GM19452 (cell line): ENCODE results near the gene ACLY.
"Not testable (repeated sequence)": the region's sequence is repeated elsewhere in the genome, so short reads cannot be mapped to it uniquely, and the experiment has no call there.

ENCODE experiments used
- ATAC-seq: cut with Tn5 transposase; IDR thresholded peaks from one replicate; pipeline ENCODE4 v1.9.1; 2021; ENCODE audit not compliant: unreplicated experiment

Gene ACLY

DNA sequence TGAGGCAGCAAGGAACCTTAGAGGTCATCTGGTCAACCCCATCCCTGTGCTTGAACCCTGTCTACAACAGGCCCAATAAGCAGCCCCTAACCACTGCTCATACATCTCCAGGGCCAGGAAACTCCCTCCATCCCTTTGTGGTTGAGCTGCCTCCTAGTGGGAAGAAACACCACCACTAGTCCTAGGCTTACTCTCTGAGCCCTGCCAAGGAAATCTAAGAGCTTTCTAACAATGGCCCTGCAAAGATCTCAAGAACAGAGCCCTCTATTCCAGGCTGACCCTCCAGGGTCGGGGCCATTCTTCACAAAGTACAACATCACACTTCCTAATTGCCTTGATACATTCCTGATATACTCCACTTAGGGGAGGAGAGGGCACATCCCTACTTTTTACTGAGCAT is 5.8 kb downstream of the ACLY start:
- ATAC-seq = no peak

DNA sequence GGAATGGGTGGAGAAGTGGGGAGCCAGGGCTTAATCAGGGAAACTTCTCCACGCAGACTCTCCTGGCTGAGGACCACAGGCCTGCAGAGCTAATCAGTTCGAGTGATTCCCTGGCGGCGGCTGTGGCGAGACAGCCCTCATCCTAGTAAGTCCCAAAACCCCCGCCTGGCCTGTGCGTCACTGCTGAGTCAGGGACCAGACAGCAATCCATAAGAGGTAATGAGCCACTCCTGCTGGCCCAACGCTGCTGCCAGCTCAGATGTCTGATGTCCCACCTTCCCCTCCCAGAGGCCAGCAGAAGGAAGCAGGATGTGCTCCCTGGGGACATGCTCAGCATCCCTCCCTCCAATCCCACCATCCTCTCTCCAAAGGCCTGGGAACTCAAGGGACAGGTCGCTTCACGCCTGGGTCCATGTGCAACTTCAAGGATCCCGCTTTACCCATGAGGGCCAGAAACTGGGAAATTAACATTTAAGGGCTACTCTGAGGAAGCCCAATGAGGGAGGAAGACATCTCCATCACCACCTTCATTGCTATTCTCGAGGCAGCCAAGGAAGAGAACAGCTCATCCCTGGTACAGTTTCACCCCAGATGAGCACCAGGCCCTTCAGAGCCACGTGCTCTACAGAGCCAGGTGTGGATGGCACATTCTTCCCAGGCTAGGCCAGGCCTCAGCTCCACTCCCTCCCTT is 7.9 kb downstream of the ACLY start:
- no peak for ATAC-seq

DNA sequence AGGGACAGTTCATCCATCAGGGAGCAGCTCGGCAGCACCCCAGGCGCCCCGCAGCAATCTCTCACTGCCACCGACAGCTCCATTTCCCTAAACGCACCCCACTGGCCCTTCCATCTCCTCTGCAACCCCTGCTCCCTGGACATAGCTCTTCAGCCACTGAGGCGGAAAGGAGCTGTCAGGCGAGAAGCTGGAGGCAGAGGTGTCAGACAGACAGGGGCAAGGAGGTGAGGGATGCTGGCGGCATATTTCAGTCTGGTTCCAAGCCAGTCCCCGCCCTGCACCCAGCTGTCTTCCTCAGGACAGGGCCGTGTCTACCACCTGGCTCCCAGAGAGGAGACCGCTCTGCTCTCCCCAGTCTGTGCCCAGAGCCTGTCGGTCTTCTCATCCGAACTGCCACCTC is 9.7 kb downstream of the ACLY start:
- no peak for ATAC-seq

DNA sequence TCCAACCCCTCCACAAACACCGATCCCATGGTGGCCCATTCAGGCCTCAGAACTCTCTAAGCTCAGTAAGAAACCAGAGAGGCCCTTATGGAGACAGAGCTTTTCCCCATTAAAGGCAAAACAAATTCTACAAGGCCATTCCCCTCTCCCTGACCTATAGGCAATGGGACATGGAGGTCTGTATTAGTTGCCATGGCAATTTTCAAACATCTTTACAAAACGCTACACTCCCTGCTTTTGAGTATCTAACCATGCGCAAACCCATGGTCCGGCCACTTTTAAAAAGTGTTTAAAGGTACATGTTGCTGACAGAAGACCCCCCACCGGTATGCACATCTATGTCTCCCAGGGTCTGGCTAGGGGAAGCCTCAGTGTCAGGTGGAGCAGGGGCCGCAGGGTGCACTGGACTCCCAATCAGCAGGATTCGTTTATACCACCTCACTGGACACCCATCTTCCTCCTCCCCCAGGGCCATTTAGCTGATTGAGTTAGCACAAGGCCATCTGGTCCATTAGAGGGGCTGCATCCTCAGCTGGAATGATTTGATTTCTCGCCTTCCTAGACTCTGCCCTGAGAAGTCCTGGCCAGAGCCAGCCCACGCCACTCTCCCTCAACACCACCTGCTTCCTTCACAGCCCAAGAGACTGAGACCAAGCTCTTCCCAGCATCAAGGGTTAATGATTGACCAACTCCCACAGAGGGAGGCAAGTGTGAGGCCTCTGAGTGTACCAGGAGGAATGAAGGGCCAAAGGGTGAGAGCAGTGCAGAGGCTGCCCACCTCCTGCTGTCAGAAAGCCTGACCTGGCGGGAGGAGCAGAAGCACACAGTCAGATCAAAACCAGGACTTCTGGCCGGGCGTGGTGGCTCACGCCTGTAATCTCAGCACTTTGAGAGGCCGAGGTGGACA is 10.9 kb downstream of the ACLY start:
- no peak for ATAC-seq

DNA sequence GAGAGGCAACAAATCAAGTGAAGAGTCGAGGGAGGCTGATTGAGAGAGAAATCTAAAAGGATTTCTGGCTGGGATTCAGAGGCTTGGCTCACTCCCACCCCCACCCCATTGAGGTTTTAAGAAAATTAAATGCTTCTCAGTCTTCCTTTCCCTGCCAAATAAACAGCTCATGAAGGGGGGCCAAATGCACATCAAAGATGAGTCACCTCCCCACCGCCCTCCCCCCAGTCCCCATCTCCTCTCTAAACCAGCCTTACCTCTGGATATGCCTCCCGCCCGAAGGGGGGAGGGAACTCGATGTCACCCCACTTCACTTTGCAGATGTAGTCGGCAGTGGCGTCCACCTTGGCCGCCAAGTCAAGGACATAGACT is 11.6 kb downstream of the ACLY start:
- no peak for ATAC-seq

DNA sequence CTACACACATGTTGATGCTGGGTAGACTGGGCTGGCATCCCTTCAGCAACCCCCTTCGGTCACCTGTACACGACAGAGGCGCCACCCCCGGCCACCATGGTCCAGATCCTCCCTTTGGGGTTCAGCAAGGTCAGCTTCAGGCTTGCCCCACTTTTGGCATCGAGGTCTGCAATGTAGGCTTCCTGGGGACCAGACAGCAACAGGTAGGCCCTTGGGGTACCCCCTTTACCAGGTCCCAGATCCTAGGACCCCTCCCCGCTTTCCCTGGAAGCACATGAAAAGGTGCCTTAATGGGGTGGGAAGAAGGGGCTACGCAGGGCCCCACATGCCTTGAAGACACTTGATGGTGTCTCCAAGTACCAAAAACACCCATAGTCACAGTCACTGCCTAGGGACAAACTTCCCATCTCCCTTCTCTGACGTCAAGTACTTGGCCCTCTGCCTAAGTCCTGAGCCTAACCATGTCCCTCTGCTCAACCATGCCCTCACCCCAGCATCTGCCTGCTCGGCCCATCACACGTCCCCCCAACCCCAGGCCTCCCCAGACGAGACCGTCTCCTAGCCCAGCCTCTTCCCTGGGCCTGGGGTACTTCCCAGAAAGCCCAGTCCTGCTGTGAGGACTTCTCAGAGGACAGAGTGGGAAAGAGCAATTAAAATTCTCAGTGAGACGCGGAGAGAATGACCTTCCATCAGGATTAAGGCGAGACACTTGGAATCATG is 12.1 kb downstream of the ACLY start:
- no peak for ATAC-seq

DNA sequence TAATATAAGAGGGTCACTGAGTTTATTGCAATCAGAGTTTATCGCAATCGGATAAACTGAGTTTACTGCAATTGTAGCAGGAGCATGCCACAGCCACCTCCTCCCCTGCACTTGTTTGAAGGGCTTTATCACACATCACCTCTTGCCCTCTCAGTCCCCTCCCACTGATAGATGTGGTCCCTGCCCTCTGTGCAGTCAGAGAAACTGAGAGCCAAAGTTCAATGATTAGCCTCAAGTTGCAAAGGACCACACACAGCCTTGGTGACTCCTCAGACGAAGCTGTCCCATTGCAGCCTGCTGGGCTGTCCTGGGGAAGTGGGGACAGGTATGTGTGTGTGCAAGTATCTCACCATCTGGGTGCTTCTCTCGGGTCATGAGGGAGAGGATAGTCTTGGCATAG is 13.6 kb downstream of the ACLY start:
- no peak for ATAC-seq

DNA sequence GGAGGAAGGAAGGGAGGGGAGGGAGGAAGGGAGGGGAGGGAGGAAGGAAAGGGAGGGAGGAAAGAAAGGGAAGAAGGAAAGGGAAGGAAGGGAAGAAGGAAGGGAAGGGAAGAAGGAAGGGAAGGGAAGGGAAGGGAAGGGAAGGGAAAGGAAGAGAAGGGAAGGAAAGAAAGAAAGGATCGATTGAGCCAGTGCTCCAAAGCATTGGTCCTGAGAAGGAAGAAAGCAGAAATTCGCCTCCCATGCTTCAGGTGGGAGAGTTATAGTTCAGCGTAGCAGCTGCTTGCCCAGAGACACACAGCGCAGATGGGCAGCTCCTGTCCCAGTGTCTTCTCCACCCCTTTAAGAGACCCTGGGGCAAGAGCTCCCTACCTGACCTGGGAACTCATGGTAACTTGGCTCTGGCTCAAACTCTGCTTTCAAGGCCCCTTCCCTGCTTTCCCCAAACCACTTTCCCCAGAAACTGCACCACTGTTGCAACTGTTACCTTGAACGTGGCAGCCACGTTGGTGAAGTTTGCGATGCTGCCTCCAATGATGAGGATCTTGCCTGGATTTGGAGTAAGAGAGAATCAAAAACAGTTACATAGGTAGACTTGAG is 14.4 kb downstream of the ACLY start:
- ATAC-seq = no peak

DNA sequence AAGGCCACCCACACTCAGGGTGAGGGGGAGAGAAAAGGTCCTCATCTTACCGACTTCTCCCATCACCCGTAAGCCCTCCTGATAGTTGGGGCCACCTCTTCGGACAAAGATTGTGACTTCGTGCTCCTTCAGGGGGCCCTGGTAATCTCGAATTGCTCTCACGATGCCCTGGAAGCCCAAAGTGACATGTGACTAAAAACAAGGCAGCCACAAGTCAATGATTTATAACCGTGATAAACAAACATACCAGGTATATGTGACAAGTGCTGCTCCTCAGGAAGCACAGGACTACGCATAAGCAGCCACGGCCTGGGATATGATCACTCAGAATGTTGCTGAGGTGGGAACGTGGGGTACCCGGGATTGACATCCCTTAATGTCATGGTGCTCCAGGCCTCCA is 17.1 kb downstream of the ACLY start:
- ATAC-seq = no peak

DNA sequence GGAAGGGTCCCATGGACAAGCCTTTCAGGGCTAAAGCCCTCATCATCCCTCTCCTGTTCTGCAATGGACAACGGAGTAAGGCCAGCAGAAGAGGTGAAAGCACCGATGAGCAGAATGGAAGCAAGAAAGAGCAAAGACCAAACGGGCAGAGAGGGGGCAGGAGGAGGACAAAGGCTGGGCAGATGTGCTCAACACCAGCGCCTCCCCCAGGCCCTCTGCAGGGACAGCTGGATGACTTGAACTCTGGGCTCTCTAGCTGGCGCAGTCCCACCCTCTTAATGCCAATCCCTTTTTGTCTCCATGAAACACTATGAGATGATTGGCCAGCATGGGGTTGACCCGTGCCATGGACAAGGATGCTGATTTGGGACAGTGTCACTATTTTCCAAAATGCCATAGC is 22.0 kb downstream of the ACLY start:
- no peak for ATAC-seq

DNA sequence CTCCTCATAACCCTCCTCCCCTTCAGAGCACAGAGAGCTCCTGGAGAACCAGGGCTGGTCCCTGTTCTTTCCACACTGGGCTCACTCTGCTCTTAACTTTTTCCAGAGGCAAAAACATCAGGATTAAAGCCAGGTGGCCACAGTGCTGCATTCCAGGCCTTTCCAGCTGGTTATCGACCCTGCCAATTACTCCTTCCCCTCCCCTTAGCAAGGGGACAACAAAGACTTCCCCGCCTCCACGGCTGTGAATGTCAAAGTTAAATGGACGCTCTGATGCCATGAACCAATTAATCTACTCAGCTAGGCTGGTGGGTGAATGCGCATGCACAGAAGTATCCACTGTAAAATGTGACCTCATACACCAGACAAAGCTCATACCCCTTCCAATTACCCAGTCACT is 23.1 kb downstream of the ACLY start:
- no peak for ATAC-seq

DNA sequence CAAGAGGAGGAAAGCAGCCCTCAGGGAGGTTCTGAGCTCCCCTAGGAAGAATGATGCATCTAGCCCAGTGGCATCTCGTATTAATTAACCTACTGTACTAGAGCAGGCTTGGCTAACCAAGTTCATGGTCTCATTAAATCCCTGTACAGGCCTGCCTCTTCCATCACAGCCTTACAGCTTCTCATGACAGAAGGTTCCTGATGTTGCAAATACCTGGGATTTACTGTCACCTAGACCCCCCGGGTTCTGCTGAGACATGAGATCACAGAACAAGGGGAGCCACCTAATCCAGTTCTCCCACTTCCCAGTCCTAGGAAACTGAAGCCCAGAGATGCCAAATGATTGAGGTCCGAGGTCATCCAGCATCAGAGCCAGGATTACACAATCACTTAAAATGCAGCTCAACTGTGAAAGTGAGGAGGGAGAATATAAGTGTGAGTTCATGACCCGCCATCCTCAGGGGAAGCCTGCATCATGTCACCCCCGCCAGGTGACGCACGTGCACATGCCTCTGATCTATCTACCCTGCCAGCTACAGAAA is 23.9 kb downstream of the ACLY start:
- no peak for ATAC-seq

DNA sequence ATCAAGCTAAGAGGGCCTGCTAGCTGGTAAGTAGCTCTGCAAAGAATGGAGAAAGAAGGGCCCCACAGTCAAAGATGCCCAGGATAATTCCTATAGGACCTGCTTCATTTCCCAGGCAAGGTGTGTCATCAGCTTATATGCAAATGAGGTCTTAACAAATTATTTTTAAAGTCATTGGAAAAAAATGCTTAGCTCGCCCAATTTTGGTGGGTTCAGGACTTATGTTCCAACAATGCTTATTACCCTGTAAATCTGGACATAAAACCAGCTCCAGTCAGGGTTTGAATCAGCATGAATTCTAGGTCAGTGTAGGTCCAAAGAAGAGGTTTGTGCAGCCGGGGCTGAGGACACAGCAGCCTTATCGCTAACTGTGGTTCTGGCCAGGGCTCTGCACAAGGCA is 25.4 kb downstream of the ACLY start:
- ATAC-seq = no peak

DNA sequence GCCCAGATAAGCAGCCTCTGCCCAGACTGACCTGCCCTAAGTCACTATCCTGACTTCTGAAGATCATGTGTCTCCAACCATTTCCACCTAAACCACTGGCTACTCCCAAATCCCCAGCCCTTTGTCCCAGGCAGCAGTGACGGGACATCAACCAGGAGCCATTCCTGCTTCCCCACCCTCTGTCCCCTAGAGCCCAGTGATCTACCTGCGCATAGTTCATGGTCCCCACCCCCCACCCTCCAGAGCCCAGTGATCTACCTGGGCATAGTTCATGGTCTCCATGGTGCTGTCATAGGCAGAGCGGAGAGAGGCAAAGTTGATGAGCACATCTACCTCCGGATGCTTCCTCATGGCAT is 26.8 kb downstream of the ACLY start:
- no peak for ATAC-seq

DNA sequence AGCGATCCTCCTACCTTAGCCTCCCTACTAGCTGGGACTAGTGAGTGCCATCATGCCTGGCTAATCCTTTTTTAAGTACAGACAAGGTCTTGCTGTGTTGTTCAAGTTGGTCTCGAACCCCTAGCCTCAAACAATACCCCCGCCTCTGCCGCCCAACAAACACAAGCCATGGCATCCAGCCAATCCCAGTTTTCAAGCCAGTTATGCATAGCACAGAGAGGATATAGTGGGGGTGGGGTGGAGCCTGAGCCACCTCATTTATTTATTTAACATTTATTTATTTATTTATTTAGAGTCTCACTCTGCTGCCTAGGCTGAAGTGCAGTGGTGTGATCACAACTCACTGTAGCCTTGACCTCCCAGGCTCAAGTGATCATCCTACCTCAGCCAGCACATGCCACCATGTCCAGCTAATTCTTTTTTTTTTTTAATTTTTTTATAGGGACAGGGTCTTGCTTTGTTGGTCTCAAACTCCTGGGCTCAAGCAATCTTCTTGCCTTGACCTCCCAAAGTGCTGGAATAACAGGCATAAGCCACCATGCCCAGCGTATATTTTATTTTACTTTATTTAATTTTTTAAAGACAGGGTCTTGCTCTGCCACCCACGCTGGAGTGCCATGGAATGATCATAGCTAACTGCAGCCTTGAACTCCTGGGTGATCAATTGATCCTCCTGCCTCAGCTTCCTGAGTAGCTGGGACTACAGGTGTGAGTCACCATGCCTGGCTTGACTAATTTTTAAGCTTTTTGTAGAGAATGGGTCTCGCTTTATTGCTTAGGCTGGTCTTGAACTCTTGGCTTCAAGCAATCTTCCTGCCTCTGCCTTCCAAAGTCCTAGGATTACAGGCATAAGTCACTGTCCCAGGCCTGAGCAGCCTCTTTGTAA is 27.4 kb downstream of the ACLY start:
- no peak for ATAC-seq

DNA sequence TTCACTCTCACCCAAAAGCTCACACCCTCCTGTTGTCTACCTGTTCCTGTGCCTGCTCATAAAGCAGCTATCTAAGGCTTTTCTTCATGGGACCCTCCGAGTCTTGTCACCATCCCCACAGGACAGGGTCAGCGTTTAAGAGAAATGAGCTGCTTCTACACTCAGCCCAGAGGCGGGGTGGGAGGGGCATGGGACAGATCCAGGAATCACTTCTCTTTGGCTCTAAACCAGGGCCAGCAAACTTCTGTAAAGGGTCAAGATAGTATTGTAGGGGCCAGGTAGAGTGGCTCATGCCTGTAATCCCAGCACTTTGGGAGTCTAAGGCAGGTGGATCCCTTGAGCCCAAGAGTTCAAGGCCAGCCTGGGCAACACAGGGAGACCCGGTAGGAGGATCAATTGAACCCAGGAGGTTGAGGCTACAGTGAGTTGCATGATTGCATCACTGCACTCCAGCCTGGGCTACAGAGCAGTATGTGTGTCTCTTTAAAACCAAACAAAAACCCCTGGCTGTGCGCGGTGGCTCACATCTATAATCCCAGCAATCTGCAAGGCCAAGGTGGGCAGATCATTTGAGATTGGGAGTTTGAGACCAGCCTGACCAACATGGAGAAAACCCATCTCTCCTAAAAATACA is 30.3 kb downstream of the ACLY start:
- ATAC-seq = no peak

DNA sequence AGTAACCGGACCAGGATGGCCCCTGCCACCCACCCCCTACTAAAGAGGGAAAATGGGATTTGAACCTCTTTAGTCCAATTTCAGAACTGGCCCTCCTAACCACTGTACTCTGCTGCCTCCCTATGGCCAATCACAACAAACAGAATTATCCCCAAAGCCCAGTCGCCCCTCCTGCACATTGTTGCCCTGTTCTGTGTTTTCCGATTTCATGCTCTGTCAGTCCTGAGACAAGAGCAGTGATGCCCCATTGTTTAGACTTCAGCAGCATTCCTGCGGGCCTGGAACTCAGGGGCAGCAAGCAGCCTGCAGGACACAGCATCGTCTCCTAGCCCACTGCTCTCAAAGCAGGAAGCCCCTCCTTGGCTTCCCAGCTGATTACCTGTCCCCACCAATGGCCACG is 33.0 kb downstream of the ACLY start:
- no peak for ATAC-seq

DNA sequence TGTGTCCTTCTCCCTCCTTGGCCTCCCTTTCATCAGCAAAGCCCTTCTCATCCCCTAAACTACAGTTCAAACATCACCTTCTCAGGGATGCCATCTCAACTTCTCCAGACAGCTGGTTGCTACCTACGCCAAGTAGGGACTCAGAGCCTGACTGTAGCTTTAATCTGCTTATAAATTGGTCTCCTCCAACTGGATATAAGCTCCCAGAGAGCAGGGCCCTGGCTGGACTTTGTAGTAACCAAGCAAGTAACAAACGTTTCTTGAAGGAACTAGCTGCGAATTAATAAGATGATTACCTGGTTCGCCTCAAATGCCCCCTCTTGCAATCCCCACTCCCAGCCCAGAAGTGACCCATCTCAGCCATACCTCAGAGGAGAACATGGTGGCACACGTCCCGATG is 36.0 kb downstream of the ACLY start:
- no peak for ATAC-seq

DNA sequence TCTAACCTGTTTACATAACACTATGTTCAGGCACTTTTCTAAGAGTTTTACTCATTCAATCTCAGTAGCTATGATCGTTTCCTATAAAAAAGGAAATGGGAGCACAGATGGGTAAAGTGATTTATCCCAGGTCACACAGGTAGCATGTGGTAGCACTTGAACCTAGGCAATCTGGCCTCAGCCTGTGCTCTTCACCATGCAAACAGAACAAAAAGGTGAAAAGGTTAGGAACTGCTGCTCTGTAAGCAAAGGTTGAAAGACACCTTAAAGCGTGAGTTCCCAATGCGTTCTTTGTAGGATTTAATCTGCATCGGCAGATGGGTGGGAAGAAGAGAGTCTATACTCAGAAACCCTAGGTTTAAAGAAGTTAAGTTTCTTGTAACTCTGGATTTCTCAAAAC is 38.6 kb downstream of the ACLY start:
- ATAC-seq = no peak

DNA sequence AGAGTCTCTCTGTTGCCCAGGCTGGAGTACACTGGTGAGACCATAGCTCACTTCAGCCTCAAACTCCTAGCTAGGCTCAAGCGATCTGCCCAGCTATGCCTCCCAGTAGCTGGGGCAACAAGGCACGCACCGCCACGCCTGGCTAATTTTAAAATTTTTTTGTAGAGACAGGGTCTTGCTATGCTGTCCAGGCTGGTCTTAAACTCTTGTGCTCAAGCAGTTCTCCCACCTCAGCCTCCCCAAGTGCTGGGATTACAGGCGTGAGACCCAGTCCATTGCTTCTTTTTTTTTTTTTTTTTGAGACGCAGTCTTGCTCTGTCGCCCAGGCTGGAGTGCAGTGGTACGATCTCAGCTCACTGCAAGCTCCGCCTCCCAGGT is 44.5 kb downstream of the ACLY start:
- not testable (repeated sequence) for ATAC-seq
